Lung (tissue), 12 donors: ENCODE data around the gene LSS. TPM values are rescaled to one million over a fixed set of nuclear protein-coding genes. Genes with fewer than 3 reads are reported as not detected.

Experiments used
- ATAC-seq: fragments of 200-7000 bp; cut with Tn5 transposase; one replicate; pipeline ENCODE4 v1.9.1; 2020; ENCODE audit warnings: moderate number of reproducible peaks; ENCODE audit not compliant: insufficient read depth, low FRiP score
- DNase-seq, 3 donors: peaks; one replicate each; pipeline ENCODE4 v3.0.0-alpha.2; 2013 to 2017
- H3K27ac ChIP-seq, 2 donors: one replicate each; pipeline ENCODE4 v1.5.1; 2013; ENCODE audit warnings: mild to moderate bottlenecking in 2 of 2, moderate library complexity in 2 of 2, control low read depth in 1 of 2, inconsistent platforms in 1 of 2, low read depth in 1 of 2, low read length in 1 of 2
- H3K27me3 ChIP-seq, 3 donors: one replicate each; pipeline ENCODE4 v1.5.1; 2013; ENCODE audit warnings: low read length in 2 of 3; ENCODE audit not compliant: control insufficient read depth in 3 of 3, insufficient read depth in 3 of 3
- H3K36me3 ChIP-seq, 4 donors: one replicate each; pipeline ENCODE4 v1.5.1; 2013; ENCODE audit warnings: low read length in 4 of 4, mild to moderate bottlenecking in 1 of 4, moderate library complexity in 1 of 4; ENCODE audit not compliant: control insufficient read depth in 4 of 4, insufficient read depth in 4 of 4
- H3K4me1 ChIP-seq, 5 donors: one replicate each; pipeline ENCODE4 v1.5.1; 2013; ENCODE audit warnings: low read length in 5 of 5, mild to moderate bottlenecking in 2 of 5, moderate library complexity in 1 of 5; ENCODE audit not compliant: control insufficient read depth in 5 of 5, insufficient read depth in 5 of 5
- H3K4me3 ChIP-seq: one replicate; pipeline ENCODE4 v1.5.1; 2013; ENCODE audit warnings: mild to moderate bottlenecking, control low read depth, moderate library complexity
- H3K9ac ChIP-seq, 2 donors: one replicate each; pipeline ENCODE4 v1.5.1; 2013; ENCODE audit warnings: low read length in 2 of 2, control low read depth in 1 of 2; ENCODE audit not compliant: insufficient read depth in 1 of 2
- H3K9me3 ChIP-seq, 4 donors: one replicate each; pipeline ENCODE4 v1.5.1; 2013; ENCODE audit warnings: low read length in 3 of 4, mild to moderate bottlenecking in 1 of 4, moderate library complexity in 1 of 4; ENCODE audit not compliant: control insufficient read depth in 4 of 4, insufficient read depth in 3 of 4
- WGBS, 2 donors: extraction: QIAGEN DNeasy Blood & Tissue Kit; methylation state at CpG; one replicate each; pipeline ENCODE4 v1.1.7; 2013; 5-methylcytosine and 5-hydroxymethylcytosine counted together
- polyA plus RNA-seq, 2 donors: library from polyadenylated mRNA; stranded (reverse); fragments of 200-250 nt; gene quantifications; one replicate each; pipeline ENCODE4 v1.2.1, GENCODE V29; 2013
- total RNA-seq, 2 donors: library from RNA; depleted of rRNA in 1 of 2; stranded (reverse); fragments of >200 nt in 1 of 2; gene quantifications; one replicate each; pipeline ENCODE4 v1.2.1, GENCODE V29; 2014 to 2021
- TF ChIP-seq, protein P1 (sequence below): IDR thresholded peaks from 2 replicates; pipeline ENCODE4 v1.5.1; 2012; ENCODE audit warnings: mild to moderate bottlenecking; ENCODE audit errors: control extremely low read depth, extremely low read depth
- donor health status: control.
- donor health status: control.
- donor health status: Bipolar disorder and iron deficiency.
- donor health status: healthy.
- donor health status: DM: yes; HTN: yes; CAD: no.

The LSS gene
- total and polyA plus RNA-seq, 4 donors, result 54.6 to 152 (median 98.8) TPM

DNA sequence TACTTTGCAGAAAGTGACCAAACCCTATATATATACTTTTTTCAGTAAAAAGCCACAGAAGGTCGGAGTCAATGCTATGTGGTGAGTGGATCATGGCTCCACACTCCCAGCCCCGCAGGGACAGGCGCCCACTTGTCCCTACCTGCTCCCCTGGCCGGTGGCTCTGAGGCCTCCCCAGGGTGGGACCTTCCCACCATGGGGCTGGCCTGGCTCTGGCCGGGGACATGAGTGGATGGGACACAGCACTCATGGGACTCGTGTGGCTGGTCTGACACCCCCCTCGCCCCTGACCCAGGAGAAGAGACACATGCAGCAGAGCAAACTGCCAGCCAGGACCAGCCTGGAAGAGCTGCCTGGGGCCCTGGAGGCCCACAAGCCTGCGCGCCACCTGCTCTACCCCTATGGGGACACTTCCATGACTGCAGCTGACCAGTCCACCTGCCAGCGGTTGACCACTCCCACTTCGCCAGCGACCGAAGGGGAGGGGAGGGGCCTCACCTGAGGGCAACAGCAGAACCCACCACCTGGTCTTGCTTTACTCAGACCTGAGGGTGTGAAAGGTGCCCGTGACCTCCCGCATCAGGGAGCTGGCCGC is 46.5 kb downstream of the LSS start:
- Histone ChIP-seq H3K36me3 (no peaks in the 10 kb centered on the region), H3K27ac (no peak overlapping the region), H3K4me1 (peaks cover 0 to 10% (median 7%) of the 10 kb centered on the region in 5 donors), H3K9ac (no peak overlapping the region), H3K9me3 (no peaks in the 10 kb centered on the region), H3K4me3 (no peak overlapping the region), H3K27me3 (no peaks in the 10 kb centered on the region)
- DNase-seq (no peak), ATAC-seq (no peak)
- WGBS, 2 donors, result 89 to 90% methylated on average over 16 of the region's 16 CpGs
- TF ChIP-seq, protein P1, sequence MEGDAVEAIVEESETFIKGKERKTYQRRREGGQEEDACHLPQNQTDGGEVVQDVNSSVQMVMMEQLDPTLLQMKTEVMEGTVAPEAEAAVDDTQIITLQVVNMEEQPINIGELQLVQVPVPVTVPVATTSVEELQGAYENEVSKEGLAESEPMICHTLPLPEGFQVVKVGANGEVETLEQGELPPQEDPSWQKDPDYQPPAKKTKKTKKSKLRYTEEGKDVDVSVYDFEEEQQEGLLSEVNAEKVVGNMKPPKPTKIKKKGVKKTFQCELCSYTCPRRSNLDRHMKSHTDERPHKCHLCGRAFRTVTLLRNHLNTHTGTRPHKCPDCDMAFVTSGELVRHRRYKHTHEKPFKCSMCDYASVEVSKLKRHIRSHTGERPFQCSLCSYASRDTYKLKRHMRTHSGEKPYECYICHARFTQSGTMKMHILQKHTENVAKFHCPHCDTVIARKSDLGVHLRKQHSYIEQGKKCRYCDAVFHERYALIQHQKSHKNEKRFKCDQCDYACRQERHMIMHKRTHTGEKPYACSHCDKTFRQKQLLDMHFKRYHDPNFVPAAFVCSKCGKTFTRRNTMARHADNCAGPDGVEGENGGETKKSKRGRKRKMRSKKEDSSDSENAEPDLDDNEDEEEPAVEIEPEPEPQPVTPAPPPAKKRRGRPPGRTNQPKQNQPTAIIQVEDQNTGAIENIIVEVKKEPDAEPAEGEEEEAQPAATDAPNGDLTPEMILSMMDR, result no peak

DNA sequence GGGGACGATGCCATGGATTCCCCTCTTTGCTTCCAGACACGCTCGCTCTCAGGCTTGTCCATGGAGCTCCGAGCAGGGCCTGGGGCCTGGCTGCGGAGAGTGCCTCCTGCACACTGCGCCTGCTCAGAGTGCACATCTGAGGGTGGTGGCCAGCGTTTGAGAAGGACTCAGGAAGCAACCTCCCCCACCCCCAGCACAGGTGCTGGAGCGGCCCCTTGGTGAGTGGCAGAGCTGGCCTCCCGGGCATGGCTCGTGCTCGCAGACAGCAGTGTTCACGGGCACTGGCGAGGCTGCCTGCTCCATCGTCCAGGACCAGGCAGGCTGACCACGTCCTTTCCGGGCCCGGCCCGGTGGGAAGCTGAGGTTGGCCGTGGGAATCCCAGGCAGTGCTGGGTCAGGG is 47.1 kb downstream of the LSS start:
- ATAC-seq (no peak), DNase-seq (no peak)
- no peaks in the 10 kb centered on the region for H3K9me3 ChIP-seq
- no peak overlapping the region for H3K9ac ChIP-seq
- H3K4me3 ChIP-seq, result no peak overlapping the region
- H3K4me1 ChIP-seq, result peaks cover 0 to 10% (median 7%) of the 10 kb centered on the region in 5 donors
- TF ChIP-seq, protein P1, result no peak
- 93 to 95% methylated on average over 19 of the region's 19 CpGs for WGBS, 2 donors
- H3K36me3 ChIP-seq, result no peaks in the 10 kb centered on the region
- H3K27me3 ChIP-seq, result no peaks in the 10 kb centered on the region
- no peak overlapping the region for H3K27ac ChIP-seq

DNA sequence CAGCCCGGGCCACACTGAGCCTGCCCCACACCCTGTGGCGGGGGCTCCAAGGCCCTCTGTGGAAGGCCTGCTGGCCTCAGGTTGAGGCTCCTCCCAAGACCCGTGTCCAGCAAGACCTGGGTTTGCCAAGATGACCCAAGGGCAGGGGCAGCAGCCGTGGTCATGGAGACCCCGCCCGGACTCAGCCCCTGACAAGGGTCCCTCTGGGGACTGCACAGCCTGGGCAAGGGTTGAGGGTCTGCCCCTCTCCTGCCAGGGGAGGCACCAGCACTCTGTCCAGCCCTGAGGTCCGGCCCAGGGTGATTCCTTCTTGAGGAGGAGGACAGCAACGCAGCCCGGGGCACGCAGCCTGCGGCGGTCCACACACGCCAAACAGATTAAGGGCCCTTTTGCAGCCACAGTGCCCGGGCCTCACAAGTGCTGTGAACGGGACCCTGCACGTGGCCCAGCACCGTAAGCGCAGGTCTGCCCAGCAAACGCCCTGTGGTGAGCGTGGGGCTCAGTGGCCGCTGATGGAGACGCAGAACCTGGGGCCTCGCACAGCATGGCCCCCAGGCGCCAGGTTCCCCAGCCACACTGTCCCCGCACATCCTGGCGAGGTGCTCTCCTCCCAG is 47.7 kb downstream of the LSS start:
- ATAC-seq (no peak), DNase-seq (no peak)
- TF ChIP-seq, protein P1, result no peak
- H3K9me3 ChIP-seq, result no peaks in the 10 kb centered on the region
- no peak overlapping the region for H3K4me3 ChIP-seq
- H3K36me3 ChIP-seq, result no peaks in the 10 kb centered on the region
- H3K4me1 ChIP-seq, result peaks cover 0 to 10% (median 7%) of the 10 kb centered on the region in 5 donors
- H3K27me3 ChIP-seq, result no peaks in the 10 kb centered on the region
- H3K27ac ChIP-seq, result no peak overlapping the region
- H3K9ac ChIP-seq, result no peak overlapping the region
- WGBS, 2 donors, result 91 to 93% methylated on average over 26 of the region's 26 CpGs
